OCI-LY3 (cell line): ENCODE measurements around the gene APBB2.

ENCODE experiments used
- H2AFZ ChIP-seq: fragments of 200-600, 300-600 bp; shearing (Covaris generic); 2 replicates; pipeline ENCODE4 v1.6.0; 2014; ENCODE audit warnings: antibody characterized with exemption, low read depth, low read length
- H3K27ac ChIP-seq: fragments of 200-600, 300-600 bp; sonication (generic); 2 replicates; pipeline ENCODE4 v1.5.1; 2014; ENCODE audit warnings: mild to moderate bottlenecking, low read length, moderate library complexity, mixed read lengths
- H3K27me3 ChIP-seq: fragments of 200-600, 300-600 bp; sonication (generic); 2 replicates; pipeline ENCODE4 v1.6.1; 2014; ENCODE audit warnings: low read depth, low read length, mixed read lengths
- H3K36me3 ChIP-seq: fragments of 200-600, 300-600 bp; sonication (generic); replicated peaks from 2 replicates; pipeline ENCODE3; 2014; ENCODE audit warnings: low read depth, low read length, mixed read lengths
- H3K4me1 ChIP-seq: fragments of 300-600, 200-600 bp; sonication (generic); 2 replicates; pipeline ENCODE4 v1.6.1; 2014; ENCODE audit warnings: low read length, mixed read lengths
- H3K4me2 ChIP-seq: fragments of 200-600, 300-600 bp; sonication (generic); 2 replicates; pipeline ENCODE4 v1.6.1; 2014; ENCODE audit warnings: low read length, mixed read lengths
- H3K4me3 ChIP-seq: fragments of 300-600, 200-600 bp; sonication (generic); 2 replicates; pipeline ENCODE4 v1.5.1; 2014; ENCODE audit warnings: antibody characterized with exemption, mild to moderate bottlenecking, low read length, moderate library complexity
- H3K79me2 ChIP-seq: fragments of 300-600, 200-600 bp; shearing (Covaris generic); 2 replicates; pipeline ENCODE4 v1.6.1; 2014; ENCODE audit warnings: mild to moderate bottlenecking, low read length, mixed read lengths
- H3K9ac ChIP-seq: fragments of 300-600, 200-600 bp; shearing (Covaris generic); 2 replicates; pipeline ENCODE4 v1.6.0; 2014; ENCODE audit warnings: mild to moderate bottlenecking, low read length, moderate library complexity
- H3K9me3 ChIP-seq: fragments of 200-600, 300-600 bp; shearing (Covaris generic); 2 replicates; pipeline ENCODE4 v1.6.1; 2014; ENCODE audit warnings: low read length, mixed read lengths; ENCODE audit not compliant: insufficient read depth
- H4K20me1 ChIP-seq: fragments of 200-600, 300-600 bp; sonication (generic); 2 replicates; pipeline ENCODE4 v1.6.1; 2016; ENCODE audit warnings: low read length, mixed read lengths; ENCODE audit not compliant: insufficient read depth
- EZH2phosphoT487 ChIP-seq: fragments of 200-600 bp; shearing (Covaris generic); IDR thresholded peaks from 2 replicates; pipeline ENCODE4 v1.6.1; 2018; ENCODE audit warnings: antibody characterized with exemption, mixed run types, low read depth
- TF ChIP-seq, protein P1 (sequence below): fragments of 200-600, 300-600 bp; sonication (generic); IDR thresholded peaks from 2 replicates; pipeline ENCODE4 v1.5.1; 2014; ENCODE audit warnings: antibody characterized with exemption, low read length, low read depth

APBB2 gene

DNA sequence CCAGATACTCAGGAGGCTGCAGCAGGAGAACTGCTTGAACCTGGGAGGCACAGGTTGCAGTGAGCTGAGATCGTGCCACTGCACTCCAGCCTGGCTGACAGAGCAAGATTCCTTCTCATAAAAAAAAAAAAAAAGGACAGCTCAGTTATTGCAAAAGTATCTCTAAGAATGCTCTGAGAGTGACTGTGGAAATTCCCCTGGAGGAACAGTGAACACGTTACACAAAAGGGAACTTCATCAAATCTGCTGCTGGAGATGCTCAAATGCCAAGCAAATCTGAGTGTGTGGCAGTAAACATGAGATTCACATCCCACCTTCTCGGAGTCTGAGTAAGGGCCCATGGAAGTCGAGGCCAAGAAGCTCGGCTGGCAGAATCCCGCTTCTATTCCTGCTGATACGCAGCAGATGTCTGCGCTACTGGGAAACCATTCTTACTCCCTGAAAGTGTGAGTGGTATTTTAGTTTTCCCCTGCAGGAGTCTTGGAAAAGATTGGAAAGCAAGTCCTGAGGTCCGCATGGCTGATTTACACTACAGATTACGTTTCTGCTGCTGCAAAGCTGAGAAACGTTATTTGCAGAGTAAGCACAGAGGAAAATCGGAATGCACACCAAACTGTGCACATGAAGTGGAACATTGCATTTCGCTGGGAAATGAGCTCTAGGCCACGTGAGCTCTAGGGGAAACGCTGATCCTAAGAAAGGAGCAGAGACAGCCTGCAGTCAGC, 301.7 kb downstream of the APBB2 start:
- TF ChIP-seq EZH2phosphoT487: no peak
- TF ChIP-seq, protein P1, sequence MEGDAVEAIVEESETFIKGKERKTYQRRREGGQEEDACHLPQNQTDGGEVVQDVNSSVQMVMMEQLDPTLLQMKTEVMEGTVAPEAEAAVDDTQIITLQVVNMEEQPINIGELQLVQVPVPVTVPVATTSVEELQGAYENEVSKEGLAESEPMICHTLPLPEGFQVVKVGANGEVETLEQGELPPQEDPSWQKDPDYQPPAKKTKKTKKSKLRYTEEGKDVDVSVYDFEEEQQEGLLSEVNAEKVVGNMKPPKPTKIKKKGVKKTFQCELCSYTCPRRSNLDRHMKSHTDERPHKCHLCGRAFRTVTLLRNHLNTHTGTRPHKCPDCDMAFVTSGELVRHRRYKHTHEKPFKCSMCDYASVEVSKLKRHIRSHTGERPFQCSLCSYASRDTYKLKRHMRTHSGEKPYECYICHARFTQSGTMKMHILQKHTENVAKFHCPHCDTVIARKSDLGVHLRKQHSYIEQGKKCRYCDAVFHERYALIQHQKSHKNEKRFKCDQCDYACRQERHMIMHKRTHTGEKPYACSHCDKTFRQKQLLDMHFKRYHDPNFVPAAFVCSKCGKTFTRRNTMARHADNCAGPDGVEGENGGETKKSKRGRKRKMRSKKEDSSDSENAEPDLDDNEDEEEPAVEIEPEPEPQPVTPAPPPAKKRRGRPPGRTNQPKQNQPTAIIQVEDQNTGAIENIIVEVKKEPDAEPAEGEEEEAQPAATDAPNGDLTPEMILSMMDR: no peak
- H3K36me3 ChIP-seq: no peaks in the 10 kb centered on the region
- peaks cover 9% of the 10 kb centered on the region for H3K27me3 ChIP-seq
- H3K9me3 ChIP-seq: no peaks in the 10 kb centered on the region
- no peak overlapping the region for H3K4me3 ChIP-seq
- no peak overlapping the region for H3K27ac ChIP-seq
- 0 out of 2 replicates have a peak, but pooled peaks cover 2% of the 10 kb centered on the region for H3K4me1 ChIP-seq
- no peaks in the 10 kb centered on the region for H3K79me2 ChIP-seq
- no peak overlapping the region for H2AFZ ChIP-seq
- no peak overlapping the region for H3K9ac ChIP-seq
- H4K20me1 ChIP-seq: no peaks in the 10 kb centered on the region
- no peak overlapping the region for H3K4me2 ChIP-seq

DNA sequence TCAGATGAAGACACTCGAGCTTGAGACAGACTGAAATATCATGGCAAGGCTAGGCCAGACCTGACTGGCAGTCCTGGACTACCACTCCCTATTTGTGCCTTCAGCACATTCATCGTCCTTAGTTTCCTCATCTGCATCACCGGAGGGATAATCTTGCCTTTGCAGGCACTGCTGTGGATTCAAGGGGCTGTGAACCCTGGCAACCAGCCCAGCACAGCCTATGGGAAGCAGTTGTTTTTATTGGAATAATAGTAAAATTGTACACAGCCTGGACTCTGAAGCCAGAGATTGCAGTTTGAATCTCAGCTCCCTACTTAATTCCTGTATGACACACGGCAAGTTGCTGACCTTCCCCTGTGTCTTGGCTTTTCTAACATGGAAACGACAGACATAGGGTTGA, 303.6 kb downstream of the APBB2 start:
- H3K27ac ChIP-seq: no peak overlapping the region
- H3K9me3 ChIP-seq: no peaks in the 10 kb centered on the region

DNA sequence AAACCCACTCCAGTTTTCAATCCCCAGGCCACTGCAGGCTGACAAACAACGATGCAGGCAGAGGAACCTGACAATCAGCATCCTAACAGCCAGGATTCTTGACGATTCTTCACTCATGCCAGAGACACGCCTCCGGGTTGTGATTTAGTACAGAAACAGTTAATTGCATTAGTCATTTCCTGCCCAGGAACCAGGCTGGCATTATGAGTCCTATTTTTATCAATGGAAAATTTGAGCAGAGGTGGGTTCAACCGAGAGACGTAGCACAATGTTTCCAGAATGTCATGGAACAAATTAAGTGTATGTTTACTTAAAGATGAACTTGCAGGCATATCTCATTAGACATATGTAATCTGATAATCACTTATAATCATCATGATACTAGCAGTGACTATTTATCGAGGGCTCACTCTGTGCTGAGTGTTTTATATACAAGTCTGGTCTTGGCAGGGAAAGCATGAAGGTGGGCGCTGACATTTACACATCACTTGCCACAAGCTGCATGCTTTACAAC, 304.9 kb downstream of the APBB2 start:
- H3K4me3 ChIP-seq: no peak overlapping the region
- no peaks in the 10 kb centered on the region for H3K79me2 ChIP-seq
- no peak overlapping the region for H2AFZ ChIP-seq

More for the DNA sequence above, 303.6 kb downstream of the APBB2 start:
- 0 out of 2 replicates have a peak, but pooled peaks cover 2% of the 10 kb centered on the region for H3K4me1 ChIP-seq
- H3K36me3 ChIP-seq: no peaks in the 10 kb centered on the region
- TF ChIP-seq, protein P1: no peak
- no peak for TF ChIP-seq EZH2phosphoT487
- H4K20me1 ChIP-seq: no peaks in the 10 kb centered on the region
- no peaks in the 10 kb centered on the region for H3K79me2 ChIP-seq
- peaks cover 7% of the 10 kb centered on the region for H3K27me3 ChIP-seq
- H3K9ac ChIP-seq: no peak overlapping the region
- no peak overlapping the region for H3K4me3 ChIP-seq
- H3K4me2 ChIP-seq: no peak overlapping the region
- no peak overlapping the region for H2AFZ ChIP-seq

More for the DNA sequence above, 304.9 kb downstream of the APBB2 start:
- H4K20me1 ChIP-seq: no peaks in the 10 kb centered on the region
- H3K4me1 ChIP-seq: 0 out of 2 replicates have a peak, but pooled peaks cover 2% of the 10 kb centered on the region
- TF ChIP-seq, protein P1: no peak
- TF ChIP-seq EZH2phosphoT487: no peak
- H3K4me2 ChIP-seq: no peak overlapping the region
- no peaks in the 10 kb centered on the region for H3K9me3 ChIP-seq
- H3K9ac ChIP-seq: no peak overlapping the region
- no peaks in the 10 kb centered on the region for H3K27me3 ChIP-seq
- H3K27ac ChIP-seq: no peak overlapping the region
- no peaks in the 10 kb centered on the region for H3K36me3 ChIP-seq
